ENCODE results near the gene CSMD2.

The CSMD2 gene

GRCh38 chr1:34002810-34003209, 162.2 kb downstream of the CSMD2 start:
- no peak for DNase-seq (ENCODE audit: low read depth in 2 of 2)

GRCh38 chr1:33997127-33998036, 167.6 kb downstream of the CSMD2 start:
- no peak for DNase-seq (ENCODE audit: low read depth in 2 of 2)

GRCh38 chr1:33996281-33996680, 168.7 kb downstream of the CSMD2 start:
- DNase-seq (ENCODE audit: low read depth in 2 of 2) = no peak

GRCh38 chr1:33993301-33993700, 171.7 kb downstream of the CSMD2 start:
- no peak for DNase-seq (ENCODE audit: low read depth in 2 of 2)

- DNase-seq (ENCODE audit: low read depth in 2 of 2) = no peak
These were observed 174.7 kb downstream of the CSMD2 start for GRCh38 chr1:33990281-33990680.

- no peak for DNase-seq (ENCODE audit: low read depth in 2 of 2)
These were observed 176.9 kb downstream of the CSMD2 start for GRCh38 chr1:33988161-33988560.

- DNase-seq (ENCODE audit: low read depth in 2 of 2) = no peak
These were observed 178.5 kb downstream of the CSMD2 start for GRCh38 chr1:33986390-33987095.

- DNase-seq (ENCODE audit: low read depth in 2 of 2) = no peak
These were observed 179.4 kb downstream of the CSMD2 start for GRCh38 chr1:33985656-33986055.

- no peak for DNase-seq (ENCODE audit: low read depth in 2 of 2)
These were observed 180.0 kb downstream of the CSMD2 start for GRCh38 chr1:33984906-33985565.

- DNase-seq (ENCODE audit: low read depth in 2 of 2) = no peak
These were observed 182.6 kb downstream of the CSMD2 start for GRCh38 chr1:33982419-33982818.

- DNase-seq (ENCODE audit: low read depth in 2 of 2) = no peak
These were observed 185.7 kb downstream of the CSMD2 start for GRCh38 chr1:33979341-33979740.

GRCh38 chr1:33975961-33976360, 189.1 kb downstream of the CSMD2 start:
- no peak for DNase-seq (ENCODE audit: low read depth in 2 of 2)

- no peak for DNase-seq (ENCODE audit: low read depth in 2 of 2)
These were observed 191.1 kb downstream of the CSMD2 start for GRCh38 chr1:33973799-33974545.

GRCh38 chr1:33972676-33973395, 192.2 kb downstream of the CSMD2 start:
- no peak for DNase-seq (ENCODE audit: low read depth in 2 of 2)

- DNase-seq (ENCODE audit: low read depth in 2 of 2) = no peak
These were observed 193.1 kb downstream of the CSMD2 start for GRCh38 chr1:33971913-33972312.

- no peak for DNase-seq (ENCODE audit: low read depth in 2 of 2)
These were observed 193.9 kb downstream of the CSMD2 start for GRCh38 chr1:33971018-33971710.

GRCh38 chr1:33970148-33970825, 194.7 kb downstream of the CSMD2 start:
- DNase-seq (ENCODE audit: low read depth in 2 of 2) = no peak

- no peak for DNase-seq (ENCODE audit: low read depth in 2 of 2)
These were observed 198.5 kb downstream of the CSMD2 start for GRCh38 chr1:33966346-33967141.

- no peak for DNase-seq (ENCODE audit: low read depth in 2 of 2)
These were observed 199.9 kb downstream of the CSMD2 start for GRCh38 chr1:33965086-33965485.

All from activated CD8-positive, alpha-beta memory T cell treated with anti-CD3 and anti-CD28 coated beads for 4 hours (primary cell).